HL-60/S4 treated with retinoic acid at 250 ng/mL for 4 days and 3 days (cell line): ENCODE data around the gene TMPRSS6.

Source experiments
- in situ Hi-C: fragments of 300-500 bp; cut with MboI; formaldehyde crosslinking; loops from 2 replicates; pipeline ENCODE4 v1.7.0; 2022; ENCODE audit warnings: low sequenced_read_pairs

TMPRSS6 gene

DNA sequence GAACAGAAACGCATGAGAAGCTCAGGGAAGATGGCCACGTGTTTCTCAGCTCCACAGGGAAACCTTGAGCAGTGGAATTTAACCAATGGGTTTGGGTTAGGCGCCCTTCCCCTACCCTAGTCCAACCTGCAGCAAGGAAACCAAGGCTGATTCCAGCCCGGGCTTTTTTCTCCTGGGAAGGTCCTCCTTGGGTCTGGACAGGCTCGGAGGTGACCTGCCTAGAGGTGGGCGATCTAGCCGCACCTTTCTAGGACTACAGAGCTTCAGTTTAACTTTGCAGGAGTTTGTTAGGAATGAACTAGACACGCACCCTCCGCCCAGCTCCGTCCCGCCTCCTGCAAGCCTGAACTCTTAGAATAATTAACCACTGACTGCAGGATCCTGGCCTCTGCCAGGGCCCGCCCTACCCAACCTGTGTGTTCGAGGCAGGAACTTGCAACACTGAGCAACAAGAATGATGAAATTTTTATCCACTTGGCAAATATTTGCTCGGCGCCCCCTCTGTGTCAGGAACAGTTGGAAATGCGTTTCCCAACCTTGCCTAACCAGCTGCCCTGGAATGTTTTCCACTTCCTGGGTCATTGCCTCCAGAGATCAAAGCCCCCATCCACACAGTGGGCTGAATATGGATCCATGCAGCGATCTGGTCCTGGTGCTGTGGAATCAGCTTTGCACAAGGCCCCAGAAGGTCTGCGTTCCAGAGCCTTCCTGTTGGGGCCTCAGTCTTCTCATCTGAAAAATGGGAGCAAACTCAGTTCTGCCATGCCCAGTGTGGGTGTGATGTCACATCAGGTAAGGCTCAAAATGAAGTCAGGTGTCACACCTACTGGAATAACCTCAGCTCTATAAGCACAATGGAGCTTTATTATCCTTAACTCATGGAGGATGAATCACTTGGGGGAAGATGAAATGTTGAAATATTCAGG lies 76.7 kb downstream of the TMPRSS6 start:
- in situ Hi-C loops, result no loop called here

DNA sequence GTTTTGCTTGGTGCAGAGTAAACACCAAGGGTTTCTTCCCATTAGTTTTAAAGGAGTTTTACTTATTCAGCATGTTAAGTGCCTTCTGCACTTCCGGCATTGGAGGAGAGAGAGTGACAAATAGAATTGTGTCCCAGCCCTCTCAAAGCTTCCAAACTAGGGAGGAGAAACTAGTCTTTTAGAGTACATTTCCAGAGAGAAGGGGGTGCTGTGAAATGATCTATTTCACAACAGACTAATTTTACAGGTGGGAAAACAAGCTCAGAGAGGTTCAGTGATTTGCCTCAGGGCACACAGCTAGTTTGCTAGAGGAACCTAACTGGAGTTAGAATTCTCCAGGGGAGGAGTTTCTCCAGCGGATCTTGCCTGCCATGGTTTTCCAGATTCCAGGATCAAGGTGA lies 77.4 kb downstream of the TMPRSS6 start:
- in situ Hi-C loops, result no loop called here

GRCh38 chr22:37030560-37031281 lies 78.8 kb downstream of the TMPRSS6 start:
- in situ Hi-C loops, result no loop called here

- in situ Hi-C loops, result no loop called here
Measured at GRCh38 chr22:37028692-37029674, 80.5 kb downstream of the TMPRSS6 start.

- in situ Hi-C loops, result no loop called here
Measured at GRCh38 chr22:37027556-37027955, 82.0 kb downstream of the TMPRSS6 start.

DNA sequence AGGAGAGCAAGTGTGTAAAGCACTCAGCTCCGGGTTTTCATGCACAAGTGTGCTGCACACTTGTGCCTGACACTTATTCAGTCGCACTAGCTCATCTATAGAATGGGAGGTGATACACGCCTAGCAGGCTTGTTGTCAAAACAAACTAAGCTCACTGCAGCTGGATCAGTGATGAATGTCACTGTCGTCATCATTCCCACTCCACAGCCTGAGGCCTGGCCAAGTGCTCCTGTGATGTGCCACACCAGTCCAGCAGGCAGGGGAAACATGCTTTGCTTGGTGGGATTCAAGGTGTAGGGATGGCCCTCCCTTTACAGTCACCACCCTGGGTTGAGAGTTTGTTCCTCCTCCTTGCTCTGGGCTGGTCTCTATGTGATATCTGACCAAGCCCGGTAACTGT lies 83.2 kb downstream of the TMPRSS6 start:
- in situ Hi-C loops, result no loop called here

DNA sequence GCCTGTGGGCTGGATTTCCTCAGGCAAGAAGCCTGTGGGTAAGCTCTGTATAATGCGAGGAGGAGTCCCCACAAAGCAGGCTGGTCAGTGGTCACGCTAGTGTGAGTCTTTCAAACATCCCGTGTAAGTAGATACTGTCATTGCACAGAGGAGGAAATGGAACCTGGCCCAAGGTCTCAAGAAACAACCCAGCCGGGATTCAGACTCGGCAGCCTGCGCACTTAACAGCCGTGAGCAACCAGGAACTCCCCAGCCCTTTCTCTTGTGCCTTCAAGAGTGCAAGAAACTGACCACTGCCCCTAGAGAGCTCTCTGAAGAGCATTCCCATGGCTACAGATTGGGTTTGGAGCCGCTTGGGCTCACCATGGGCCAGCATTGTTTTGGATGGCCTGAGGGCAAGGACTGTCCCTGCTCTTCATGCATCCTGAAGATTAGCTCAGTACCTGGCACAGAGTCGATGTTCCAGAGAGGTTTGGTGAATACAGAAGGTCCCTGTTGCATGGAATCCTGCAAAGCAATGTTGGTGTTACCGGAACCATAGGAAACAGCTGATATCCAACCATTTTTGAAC lies 83.9 kb downstream of the TMPRSS6 start:
- in situ Hi-C loops, result no loop called here

- in situ Hi-C loops, result no loop called here
Measured at GRCh38 chr22:37024339-37025157, 85.0 kb downstream of the TMPRSS6 start.

DNA sequence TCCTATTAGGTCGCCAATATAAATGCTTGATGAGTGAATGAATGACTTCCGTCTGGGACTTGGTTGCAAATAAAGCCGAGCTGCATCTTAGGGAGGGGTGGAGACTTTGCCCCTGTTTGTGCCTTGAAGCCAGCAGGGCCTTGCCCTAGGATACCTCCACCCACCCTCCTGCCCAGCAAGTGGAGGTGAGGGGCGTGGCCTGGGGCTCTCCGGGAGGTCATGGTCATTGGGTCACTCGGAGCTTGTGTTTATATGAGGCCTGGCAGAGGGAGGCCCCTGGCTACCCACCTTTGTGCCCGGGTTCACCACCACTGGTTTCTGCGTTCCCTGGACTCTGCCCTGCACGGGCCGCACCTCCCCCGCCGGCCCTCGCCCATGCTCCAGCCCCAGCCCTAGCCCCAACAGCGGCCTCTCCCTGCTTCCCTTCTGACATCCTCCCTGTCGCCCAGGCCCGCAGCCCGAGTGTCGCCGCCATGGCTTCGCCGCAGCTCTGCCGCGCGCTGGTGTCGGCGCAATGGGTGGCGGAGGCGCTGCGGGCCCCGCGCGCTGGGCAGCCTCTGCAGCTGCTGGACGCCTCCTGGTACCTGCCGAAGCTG lies 85.7 kb downstream of the TMPRSS6 start:
- in situ Hi-C loops, result no loop called here

- in situ Hi-C loops, result no loop called here
Measured at GRCh38 chr22:37022483-37023337, 86.8 kb downstream of the TMPRSS6 start.

- in situ Hi-C loops, result no loop called here
Measured at GRCh38 chr22:37021710-37022482, 87.6 kb downstream of the TMPRSS6 start.

GRCh38 chr22:37021041-37021440 lies 88.5 kb downstream of the TMPRSS6 start:
- in situ Hi-C loops, result no loop called here

- in situ Hi-C loops, result no loop called here
Measured at GRCh38 chr22:37020192-37020479, 89.4 kb downstream of the TMPRSS6 start.

- in situ Hi-C loops, result no loop called here
Measured at GRCh38 chr22:37019309-37020191, 90.0 kb downstream of the TMPRSS6 start, which contains the start of the genes MPST and TST. MPST (plus strand) TSS chr22:37019742; CDS start chr22:37019837, 95 bp downstream. TST (minus strand) TSS chr22:37019447; CDS start chr22:37018732, 715 bp downstream.

DNA sequence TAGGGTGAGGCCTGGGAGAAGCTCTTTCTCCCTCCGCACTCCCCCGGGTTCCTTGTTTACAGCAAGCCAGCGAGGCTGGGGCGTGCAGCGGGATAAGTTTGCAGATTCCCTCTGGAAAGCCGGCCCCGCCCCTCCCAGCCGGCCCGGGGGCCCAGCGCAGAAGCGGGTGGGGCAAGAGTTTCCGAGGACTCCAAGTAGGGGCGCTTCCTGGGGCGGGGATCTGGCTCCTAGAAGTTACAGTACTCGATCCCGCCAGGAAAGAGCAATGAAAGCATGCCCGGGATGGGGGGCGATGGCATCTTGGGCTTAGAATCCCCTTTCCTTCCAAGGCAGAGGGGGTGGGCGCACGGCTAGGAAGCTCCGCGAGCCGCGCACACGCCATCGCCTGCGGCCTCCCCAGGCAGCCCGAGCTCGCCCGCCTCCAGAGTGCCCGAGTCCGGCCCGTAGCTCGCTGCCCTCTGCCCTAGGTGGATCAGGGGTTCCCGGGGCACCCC lies 90.7 kb downstream of the TMPRSS6 start:
- in situ Hi-C loops, result no loop called here

GRCh38 chr22:37018086-37018814 lies 91.3 kb downstream of the TMPRSS6 start:
- in situ Hi-C loops, result no loop called here
